ENCODE results near the gene RASL11B. TPM values are rescaled to one million over a fixed set of nuclear protein-coding genes. Genes with fewer than 3 reads are reported as not detected.

Gene RASL11B
- total RNA-seq, 2 experiments from 2014 or later, result 0.17 to 0.22 TPM

- H3K27ac Mint-ChIP-seq, result no peak overlapping the region
- H3K27me3 Mint-ChIP-seq, result no peaks in the 10 kb centered on the region
- H3K36me3 Mint-ChIP-seq, result peaks cover 25% of the 10 kb centered on the region
- peaks cover 13% of the 10 kb centered on the region for H3K4me1 Mint-ChIP-seq
- peaks cover 10% of the 10 kb centered on the region for H3K9me3 Mint-ChIP-seq
- DNase-seq, result no peak
- ATAC-seq (ENCODE audit: low read depth), result peak; percentile 50
- H3K4me3 Mint-ChIP-seq, result no peak overlapping the region
- POLR2A ChIA-PET, result no interaction called here
These were observed 27.8 kb downstream of the RASL11B start for GRCh38 chr4:52889778-52890520.

GRCh38 chr4:52890521-52890791, 28.3 kb downstream of the RASL11B start:
- Mint-ChIP-seq H3K4me3 (no peak overlapping the region), H3K27ac (no peak overlapping the region), H3K4me1 (peaks cover 13% of the 10 kb centered on the region), H3K9me3 (peaks cover 7% of the 10 kb centered on the region), H3K36me3 (peaks cover 21% of the 10 kb centered on the region), H3K27me3 (no peaks in the 10 kb centered on the region)
- ATAC-seq (ENCODE audit: low read depth), result no peak
- no peak for DNase-seq
- POLR2A ChIA-PET, result no interaction called here

GRCh38 chr4:52891743-52892142, 29.6 kb downstream of the RASL11B start:
- Mint-ChIP-seq H3K9me3 (peaks cover 7% of the 10 kb centered on the region), H3K27ac (no peak overlapping the region), H3K27me3 (no peaks in the 10 kb centered on the region), H3K4me1 (peaks cover 16% of the 10 kb centered on the region), H3K36me3 (peaks cover 17% of the 10 kb centered on the region), H3K4me3 (no peak overlapping the region)
- DNase-seq (no peak), ATAC-seq (ENCODE audit: low read depth) (no peak)
- POLR2A ChIA-PET, result no interaction called here

- Mint-ChIP-seq H3K4me1 (peaks cover 16% of the 10 kb centered on the region), H3K4me3 (no peak overlapping the region), H3K36me3 (peaks cover 15% of the 10 kb centered on the region), H3K9me3 (peaks cover 5% of the 10 kb centered on the region), H3K27ac (no peak overlapping the region), H3K27me3 (no peaks in the 10 kb centered on the region)
- POLR2A ChIA-PET, result no interaction called here
- no peak for DNase-seq
- no peak for ATAC-seq (ENCODE audit: low read depth)
These were observed 30.8 kb downstream of the RASL11B start for GRCh38 chr4:52892880-52893279.

GRCh38 chr4:52894443-52894842, 32.3 kb downstream of the RASL11B start:
- H3K27ac Mint-ChIP-seq, result no peak overlapping the region
- H3K27me3 Mint-ChIP-seq, result no peaks in the 10 kb centered on the region
- ATAC-seq (ENCODE audit: low read depth), result peak; percentile 75
- H3K4me1 Mint-ChIP-seq, result peaks cover 15% of the 10 kb centered on the region
- POLR2A ChIA-PET, result no interaction called here
- H3K4me3 Mint-ChIP-seq, result no peak overlapping the region
- H3K9me3 Mint-ChIP-seq, result peaks cover 4% of the 10 kb centered on the region
- DNase-seq, result no peak
- H3K36me3 Mint-ChIP-seq, result peaks cover 9% of the 10 kb centered on the region

- Mint-ChIP-seq H3K27ac (no peak overlapping the region), H3K9me3 (peaks cover 7% of the 10 kb centered on the region), H3K27me3 (no peaks in the 10 kb centered on the region), H3K36me3 (peaks cover 13% of the 10 kb centered on the region), H3K4me3 (no peak overlapping the region), H3K4me1 (no peaks in the 10 kb centered on the region)
- POLR2A ChIA-PET, result no interaction called here
- DNase-seq (no peak), ATAC-seq (ENCODE audit: low read depth) (no peak)
These were observed 41.2 kb downstream of the RASL11B start for GRCh38 chr4:52903273-52903672.

GRCh38 chr4:52904421-52904820, 42.3 kb downstream of the RASL11B start:
- Mint-ChIP-seq H3K27ac (no peak overlapping the region), H3K36me3 (peaks cover 11% of the 10 kb centered on the region), H3K4me3 (no peak overlapping the region), H3K27me3 (no peaks in the 10 kb centered on the region), H3K9me3 (peaks cover 6% of the 10 kb centered on the region), H3K4me1 (no peaks in the 10 kb centered on the region)
- POLR2A ChIA-PET, result no interaction called here
- no peak for DNase-seq
- ATAC-seq (ENCODE audit: low read depth), result no peak

GRCh38 chr4:52907510-52907909, 45.4 kb downstream of the RASL11B start:
- Mint-ChIP-seq H3K27ac (no peak overlapping the region), H3K9me3 (no peaks in the 10 kb centered on the region), H3K4me3 (no peak overlapping the region), H3K36me3 (peaks cover 9% of the 10 kb centered on the region), H3K4me1 (peaks cover 4% of the 10 kb centered on the region), H3K27me3 (no peaks in the 10 kb centered on the region)
- POLR2A ChIA-PET, result no interaction called here
- ATAC-seq (ENCODE audit: low read depth), result no peak
- DNase-seq, result no peak

GRCh38 chr4:52910115-52910514, 48.0 kb downstream of the RASL11B start:
- Mint-ChIP-seq H3K36me3 (peaks cover 3% of the 10 kb centered on the region), H3K4me1 (peaks cover 7% of the 10 kb centered on the region), H3K9me3 (no peaks in the 10 kb centered on the region), H3K27me3 (no peaks in the 10 kb centered on the region), H3K27ac (no peak overlapping the region), H3K4me3 (no peak overlapping the region)
- POLR2A ChIA-PET, result no interaction called here
- DNase-seq, result no peak
- ATAC-seq (ENCODE audit: low read depth), result no peak

- DNase-seq, result peak; percentile 62
- H3K27ac Mint-ChIP-seq, result no peak overlapping the region
- H3K4me3 Mint-ChIP-seq, result no peak overlapping the region
- peak; percentile 54 for ATAC-seq (ENCODE audit: low read depth)
- H3K4me1 Mint-ChIP-seq, result peaks cover 7% of the 10 kb centered on the region
- no peaks in the 10 kb centered on the region for H3K27me3 Mint-ChIP-seq
- no peaks in the 10 kb centered on the region for H3K9me3 Mint-ChIP-seq
- POLR2A ChIA-PET, result interaction anchor here (0.6 kb wide), 1 partner anchor 266 kb away, joined by 8 read pairs; no protein-coding TSS in a partner anchor
- H3K36me3 Mint-ChIP-seq, result no peaks in the 10 kb centered on the region
These were observed 49.7 kb downstream of the RASL11B start for GRCh38 chr4:52911684-52912294.

- Mint-ChIP-seq H3K4me3 (no peak overlapping the region), H3K9me3 (no peaks in the 10 kb centered on the region), H3K4me1 (peaks cover 7% of the 10 kb centered on the region), H3K36me3 (no peaks in the 10 kb centered on the region), H3K27ac (no peak overlapping the region), H3K27me3 (no peaks in the 10 kb centered on the region)
- POLR2A ChIA-PET, result no interaction called here
- no peak for ATAC-seq (ENCODE audit: low read depth)
- DNase-seq, result no peak
These were observed 50.5 kb downstream of the RASL11B start for GRCh38 chr4:52912608-52913007.

- Mint-ChIP-seq H3K27ac (no peak overlapping the region), H3K9me3 (no peaks in the 10 kb centered on the region), H3K36me3 (no peaks in the 10 kb centered on the region), H3K4me1 (peaks cover 7% of the 10 kb centered on the region), H3K4me3 (no peak overlapping the region), H3K27me3 (no peaks in the 10 kb centered on the region)
- POLR2A ChIA-PET, result no interaction called here
- DNase-seq (no peak), ATAC-seq (ENCODE audit: low read depth) (no peak)
These were observed 52.0 kb downstream of the RASL11B start for GRCh38 chr4:52914051-52914605.

- no peaks in the 10 kb centered on the region for H3K36me3 Mint-ChIP-seq
- H3K9me3 Mint-ChIP-seq, result no peaks in the 10 kb centered on the region
- POLR2A ChIA-PET, result no interaction called here
- no peak overlapping the region for H3K27ac Mint-ChIP-seq
- ATAC-seq (ENCODE audit: low read depth), result no peak
- no peaks in the 10 kb centered on the region for H3K27me3 Mint-ChIP-seq
- H3K4me3 Mint-ChIP-seq, result no peak overlapping the region
- H3K4me1 Mint-ChIP-seq, result peaks cover 7% of the 10 kb centered on the region
- DNase-seq, result no peak
These were observed 53.1 kb downstream of the RASL11B start for GRCh38 chr4:52915191-52915590.

- Mint-ChIP-seq H3K27ac (no peak overlapping the region), H3K27me3 (no peaks in the 10 kb centered on the region), H3K4me3 (no peak overlapping the region), H3K36me3 (no peaks in the 10 kb centered on the region), H3K4me1 (peaks cover 7% of the 10 kb centered on the region), H3K9me3 (no peaks in the 10 kb centered on the region)
- DNase-seq (no peak), ATAC-seq (ENCODE audit: low read depth) (no peak)
- POLR2A ChIA-PET, result no interaction called here
These were observed 53.7 kb downstream of the RASL11B start for GRCh38 chr4:52915730-52916300.
